SKM-1 (cell line): ENCODE results near the gene ACAP3.

Experiments used
- DNase-seq: peaks from one replicate; lab custom pipeline; 2025; ENCODE audit not compliant: unreplicated experiment; lab: John Stamatoyannopoulos, UW

Gene ACAP3

GRCh38 chr1:1287288-1288110 lies 20.2 kb downstream of the ACAP3 start:
- DNase-seq: no peak

- DNase-seq: no peak
These were observed 21.1 kb downstream of the ACAP3 start for GRCh38 chr1:1286313-1287261.

- DNase-seq: no peak
These were observed 22.0 kb downstream of the ACAP3 start for GRCh38 chr1:1285611-1286311.

- no peak for DNase-seq
These were observed 22.6 kb downstream of the ACAP3 start for GRCh38 chr1:1285102-1285571.

GRCh38 chr1:1284221-1285101 lies 23.3 kb downstream of the ACAP3 start:
- no peak for DNase-seq

- no peak for DNase-seq
These were observed 23.9 kb downstream of the ACAP3 start for GRCh38 chr1:1283821-1284220.

GRCh38 chr1:1282998-1283397 lies 24.7 kb downstream of the ACAP3 start:
- no peak for DNase-seq

GRCh38 chr1:1281533-1282321 lies 26.0 kb downstream of the ACAP3 start:
- DNase-seq: no peak

- no peak for DNase-seq
These were observed 26.8 kb downstream of the ACAP3 start for GRCh38 chr1:1280782-1281481.

GRCh38 chr1:1279028-1279427 lies 28.7 kb downstream of the ACAP3 start:
- no peak for DNase-seq

- no peak for DNase-seq
These were observed 29.1 kb downstream of the ACAP3 start for GRCh38 chr1:1278620-1279019.

- no peak for DNase-seq
These were observed 31.9 kb downstream of the ACAP3 start for GRCh38 chr1:1275836-1276235.

GRCh38 chr1:1274931-1275431 lies 32.7 kb downstream of the ACAP3 start:
- no peak for DNase-seq

- DNase-seq: no peak
These were observed 33.3 kb downstream of the ACAP3 start for GRCh38 chr1:1274299-1274930.

GRCh38 chr1:1273512-1274298 lies 34.0 kb downstream of the ACAP3 start, which contains the start of gene UBE2J2:
UBE2J2 (minus strand) TSS chr1:1273854; CDS start chr1:1267992, 5,862 bp downstream.
- DNase-seq: peak; percentile 72

- DNase-seq: no peak
These were observed 34.6 kb downstream of the ACAP3 start for GRCh38 chr1:1273209-1273511.
